ENCODE measurements around the gene DOCK4.

DNA sequence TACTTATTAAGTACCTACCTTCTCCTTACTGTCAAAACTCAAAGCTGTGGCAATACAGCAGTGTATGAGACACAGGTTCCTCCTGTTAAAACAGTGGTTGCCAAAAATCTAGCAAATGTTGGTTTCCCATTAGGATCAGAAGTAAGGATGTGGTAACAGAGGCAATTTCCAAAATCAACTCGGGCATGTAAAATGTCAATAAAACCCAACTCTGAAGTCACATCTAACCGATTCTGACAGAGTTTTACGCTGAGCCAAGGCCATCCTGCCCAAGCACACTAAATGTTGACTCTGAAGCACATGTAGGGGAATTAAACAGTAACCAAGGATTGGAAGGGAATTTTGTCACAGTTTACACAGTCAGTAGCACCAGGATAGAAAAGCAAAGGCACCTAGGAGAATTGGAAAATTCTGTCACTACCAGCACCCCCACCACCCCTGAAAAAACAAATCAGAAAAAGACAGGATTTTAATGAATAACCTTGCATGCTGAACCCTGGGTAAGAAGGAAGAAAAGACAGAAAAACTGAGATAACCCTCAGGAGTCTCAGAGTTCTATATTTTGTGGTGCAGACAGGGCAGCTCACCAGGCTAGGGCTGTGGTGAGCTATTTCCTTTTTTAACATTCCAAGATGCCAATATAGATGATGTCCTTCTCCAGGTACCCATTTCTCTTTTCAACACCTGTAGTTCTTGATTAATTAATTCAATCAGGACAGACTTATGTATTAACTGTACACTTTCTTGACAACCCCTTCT lies 119.5 kb downstream of the DOCK4 start:
- TF ChIP-seq EZH2 (IDR thresholded peaks at IDR 0.05; ENCODE audit: borderline replicate concordance, low read length): no peak
- TF ChIP-seq, protein P1, sequence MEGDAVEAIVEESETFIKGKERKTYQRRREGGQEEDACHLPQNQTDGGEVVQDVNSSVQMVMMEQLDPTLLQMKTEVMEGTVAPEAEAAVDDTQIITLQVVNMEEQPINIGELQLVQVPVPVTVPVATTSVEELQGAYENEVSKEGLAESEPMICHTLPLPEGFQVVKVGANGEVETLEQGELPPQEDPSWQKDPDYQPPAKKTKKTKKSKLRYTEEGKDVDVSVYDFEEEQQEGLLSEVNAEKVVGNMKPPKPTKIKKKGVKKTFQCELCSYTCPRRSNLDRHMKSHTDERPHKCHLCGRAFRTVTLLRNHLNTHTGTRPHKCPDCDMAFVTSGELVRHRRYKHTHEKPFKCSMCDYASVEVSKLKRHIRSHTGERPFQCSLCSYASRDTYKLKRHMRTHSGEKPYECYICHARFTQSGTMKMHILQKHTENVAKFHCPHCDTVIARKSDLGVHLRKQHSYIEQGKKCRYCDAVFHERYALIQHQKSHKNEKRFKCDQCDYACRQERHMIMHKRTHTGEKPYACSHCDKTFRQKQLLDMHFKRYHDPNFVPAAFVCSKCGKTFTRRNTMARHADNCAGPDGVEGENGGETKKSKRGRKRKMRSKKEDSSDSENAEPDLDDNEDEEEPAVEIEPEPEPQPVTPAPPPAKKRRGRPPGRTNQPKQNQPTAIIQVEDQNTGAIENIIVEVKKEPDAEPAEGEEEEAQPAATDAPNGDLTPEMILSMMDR (conservative IDR thresholded peaks at IDR 0.05 in 1 of 2, IDR thresholded peaks at IDR 0.05 in 1 of 2; ENCODE audit: extremely low read depth in 1 of 2, insufficient read depth in 1 of 2, low read depth in 1 of 2, low read length in 2 of 2): no peak

Measured in mammary epithelial cell (primary cell).